DOHH2 (cell line): ENCODE data around the gene TRIM58.

Experiments used
- H3F3A ChIP-seq: fragments of 200-600 bp; sonication (generic), shearing (Covaris generic); 2 replicates; pipeline ENCODE4 v1.6.0; 2016; ENCODE audit warnings: antibody characterized with exemption, mild to moderate bottlenecking; ENCODE audit not compliant: control insufficient read depth, insufficient read depth
- H3K27ac ChIP-seq: fragments of 200-600 bp; sonication (generic); 2 replicates; pipeline ENCODE4 v1.5.1; 2014; ENCODE audit warnings: low read depth, mild to moderate bottlenecking, low read length, moderate library complexity
- H3K27me3 ChIP-seq: fragments of 200-600 bp; sonication (generic); 2 replicates; pipeline ENCODE4 v1.6.1; 2014; ENCODE audit warnings: mild to moderate bottlenecking, low read length, mixed read lengths; ENCODE audit not compliant: control insufficient read depth
- H3K36me3 ChIP-seq: fragments of 200-600 bp; sonication (generic); 2 replicates; pipeline ENCODE4 v1.6.1; 2014; ENCODE audit warnings: mild to moderate bottlenecking, low read length, moderate library complexity, mixed read lengths; ENCODE audit not compliant: control insufficient read depth
- H3K4me1 ChIP-seq: fragments of 200-600 bp; sonication (generic); 2 replicates; pipeline ENCODE4 v1.6.1; 2014; ENCODE audit warnings: mild to moderate bottlenecking, low read length, mixed read lengths; ENCODE audit not compliant: control insufficient read depth
- H3K4me2 ChIP-seq: fragments of 200-600 bp; sonication (generic); 2 replicates; pipeline ENCODE4 v1.6.0; 2014; ENCODE audit warnings: mild to moderate bottlenecking, low read length, moderate library complexity
- H3K4me3 ChIP-seq: fragments of 200-600 bp; sonication (generic); 2 replicates; pipeline ENCODE4 v1.5.1; 2014; ENCODE audit warnings: mild to moderate bottlenecking, low read length, mixed read lengths
- H3K79me2 ChIP-seq: fragments of 200-600 bp; sonication (generic); 2 replicates; pipeline ENCODE4 v1.6.1; 2014; ENCODE audit warnings: mild to moderate bottlenecking, low read length, mixed read lengths; ENCODE audit not compliant: control insufficient read depth
- H3K9me2 ChIP-seq: fragments of 200-600 bp; sonication (generic); replicated peaks from 2 replicates; pipeline ENCODE4 v1.6.1; 2014; ENCODE audit warnings: mild to moderate bottlenecking, low read length, mixed read lengths; ENCODE audit not compliant: control insufficient read depth
- H3K9me3 ChIP-seq: fragments of 200-600 bp; sonication (generic); 2 replicates; pipeline ENCODE4 v1.6.1; 2014; ENCODE audit warnings: antibody characterized with exemption, low read length, mixed read lengths; ENCODE audit not compliant: control insufficient read depth, insufficient read depth
- H4K20me1 ChIP-seq: fragments of 200-600 bp; sonication (generic); 2 replicates; pipeline ENCODE4 v1.6.0; 2014; ENCODE audit warnings: low read depth, mild to moderate bottlenecking, antibody characterized with exemption, low read length, moderate library complexity; ENCODE audit not compliant: control insufficient read depth, insufficient read depth
- EZH2phosphoT487 ChIP-seq: fragments of 200-600 bp; sonication (generic); IDR thresholded peaks from 2 replicates; pipeline ENCODE4 v1.6.1; 2017; ENCODE audit warnings: borderline replicate concordance, mild to moderate bottlenecking, antibody characterized with exemption, low read length, moderate library complexity, mixed read lengths
- TF ChIP-seq, protein P1 (sequence below): fragments of 200-600 bp; sonication (generic); IDR thresholded peaks from one replicate; pipeline ENCODE4 v1.5.1; 2014; ENCODE audit warnings: antibody characterized with exemption, mild to moderate bottlenecking, low read depth, low read length; ENCODE audit not compliant: poor library complexity, severe bottlenecking

The TRIM58 gene

GRCh38 chr1:247904122-247904521 lies 47.1 kb downstream of the TRIM58 start:
- Histone ChIP-seq H3K27me3 (no peaks in the 10 kb centered on the region), H3K36me3 (no peaks in the 10 kb centered on the region), H3K27ac (no peak overlapping the region), H3K9me2 (no peaks in the 10 kb centered on the region), H3K4me1 (peaks cover 44% of the 10 kb centered on the region), H3K4me3 (no peak overlapping the region), H3K4me2 (no peak overlapping the region), H3K9me3 (peaks cover 3% of the 10 kb centered on the region; the same call in 1 of the 2 replicates), H3F3A (peaks cover 6% of the 10 kb centered on the region), H4K20me1 (no peaks in the 10 kb centered on the region), H3K79me2 (no peaks in the 10 kb centered on the region)
- TF ChIP-seq, protein P1, sequence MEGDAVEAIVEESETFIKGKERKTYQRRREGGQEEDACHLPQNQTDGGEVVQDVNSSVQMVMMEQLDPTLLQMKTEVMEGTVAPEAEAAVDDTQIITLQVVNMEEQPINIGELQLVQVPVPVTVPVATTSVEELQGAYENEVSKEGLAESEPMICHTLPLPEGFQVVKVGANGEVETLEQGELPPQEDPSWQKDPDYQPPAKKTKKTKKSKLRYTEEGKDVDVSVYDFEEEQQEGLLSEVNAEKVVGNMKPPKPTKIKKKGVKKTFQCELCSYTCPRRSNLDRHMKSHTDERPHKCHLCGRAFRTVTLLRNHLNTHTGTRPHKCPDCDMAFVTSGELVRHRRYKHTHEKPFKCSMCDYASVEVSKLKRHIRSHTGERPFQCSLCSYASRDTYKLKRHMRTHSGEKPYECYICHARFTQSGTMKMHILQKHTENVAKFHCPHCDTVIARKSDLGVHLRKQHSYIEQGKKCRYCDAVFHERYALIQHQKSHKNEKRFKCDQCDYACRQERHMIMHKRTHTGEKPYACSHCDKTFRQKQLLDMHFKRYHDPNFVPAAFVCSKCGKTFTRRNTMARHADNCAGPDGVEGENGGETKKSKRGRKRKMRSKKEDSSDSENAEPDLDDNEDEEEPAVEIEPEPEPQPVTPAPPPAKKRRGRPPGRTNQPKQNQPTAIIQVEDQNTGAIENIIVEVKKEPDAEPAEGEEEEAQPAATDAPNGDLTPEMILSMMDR: no peak
- TF ChIP-seq EZH2phosphoT487: no peak

- no peaks in the 10 kb centered on the region for H3K79me2 ChIP-seq
- no peaks in the 10 kb centered on the region for H3K9me2 ChIP-seq
- H3K36me3 ChIP-seq: no peaks in the 10 kb centered on the region
- H3F3A ChIP-seq: peaks cover 6% of the 10 kb centered on the region
- no peaks in the 10 kb centered on the region for H4K20me1 ChIP-seq
- H3K4me3 ChIP-seq: no peak overlapping the region
- TF ChIP-seq EZH2phosphoT487: no peak
- TF ChIP-seq, protein P1: no peak
- H3K9me3 ChIP-seq: peaks cover 3% of the 10 kb centered on the region; the same call in 1 of the 2 replicates
- H3K27me3 ChIP-seq: no peaks in the 10 kb centered on the region
- H3K4me1 ChIP-seq: peaks cover 44% of the 10 kb centered on the region
- peak overlapping the region; percentile 76; the same call in 1 of the 2 replicates for H3K27ac ChIP-seq
- no peak overlapping the region for H3K4me2 ChIP-seq
Measured at GRCh38 chr1:247905181-247905580, 48.2 kb downstream of the TRIM58 start.

- Histone ChIP-seq H4K20me1 (no peaks in the 10 kb centered on the region), H3F3A (peaks cover 6% of the 10 kb centered on the region), H3K9me2 (no peaks in the 10 kb centered on the region), H3K27ac (peak overlapping the region; percentile 76), H3K4me1 (peaks cover 44% of the 10 kb centered on the region), H3K27me3 (no peaks in the 10 kb centered on the region), H3K4me3 (peak overlapping the region; percentile 49), H3K36me3 (no peaks in the 10 kb centered on the region), H3K79me2 (no peaks in the 10 kb centered on the region), H3K4me2 (peak overlapping the region; percentile 61), H3K9me3 (peaks cover 6% of the 10 kb centered on the region; the same call in 1 of the 2 replicates)
- TF ChIP-seq, protein P1: no peak
- TF ChIP-seq EZH2phosphoT487: no peak
Measured at GRCh38 chr1:247905910-247906503, 49.0 kb downstream of the TRIM58 start.
